Adrenal gland (tissue), 12 donors: ENCODE measurements around the gene AKR1C3. TPM values are rescaled to one million over a fixed set of nuclear protein-coding genes. Genes with fewer than 3 reads are reported as not detected.
"Not testable (repeated sequence)": the region's sequence is repeated elsewhere in the genome, so short reads cannot be mapped to it uniquely, and the experiment has no call there.

ENCODE experiments used
- DNase-seq, 7 donors: peaks; one replicate each; pipeline ENCODE4 v3.0.0-alpha.2; 2019 to 2020
- H3K27ac ChIP-seq, 5 donors: fragments of 200-600 bp; sonication (generic) in 4 of 5; 1 replicate in 3 of 5; 2 replicates in 2 of 5; pipeline versions ENCODE4 v1.5.1 to v1.8.0; 2016 to 2020; ENCODE audit warnings: mild to moderate bottlenecking in 1 of 5
- H3K27me3 ChIP-seq: fragments of 200-600 bp; 2 replicates; pipeline ENCODE4 v1.8.0; 2021
- H3K36me3 ChIP-seq, 2 donors: fragments of 200-600 bp; replicated peaks in 1 of 2; 1 replicate in 1 of 2; 2 replicates in 1 of 2; pipeline versions ENCODE4 v1.5.1 to v1.8.0; 2018 to 2022
- H3K4me1 ChIP-seq, 2 donors: fragments of 200-600 bp; replicated peaks in 1 of 2; 1 replicate in 1 of 2; 2 replicates in 1 of 2; pipeline versions ENCODE4 v1.5.1 to v1.8.0; 2018 to 2021
- H3K4me3 ChIP-seq, 4 donors: fragments of 200-600 bp; sonication (generic) in 3 of 4; one replicate each; pipeline ENCODE4 v1.5.1; 2016 to 2018
- H3K9me3 ChIP-seq, 3 donors: fragments of 200-600 bp; sonication (generic) in 1 of 3; replicated peaks in 1 of 3; 1 replicate in 2 of 3; 2 replicates in 1 of 3; pipeline versions ENCODE4 v1.5.1 to v1.8.0; 2016 to 2021
- CTCF ChIP-seq, 6 experiments: fragments of 450-650 bp in 4 of 6; fragments of 200-600 bp in 2 of 6; sonication (generic) in 1 of 6; IDR thresholded peaks; 1 replicate in 5 of 6; 2 replicates in 1 of 6; pipeline versions ENCODE4 v1.5.1 to v1.8.0; 2016 to 2021; ENCODE audit warnings: antibody characterized with exemption in 6 of 6, mild to moderate bottlenecking in 2 of 6, moderate library complexity in 1 of 6
- POLR2A ChIP-seq, 2 donors: fragments of 450-650 bp; IDR thresholded peaks; one replicate each; pipeline ENCODE4 v1.6.1; 2017; ENCODE audit warnings: antibody characterized with exemption in 2 of 2, mild to moderate bottlenecking in 2 of 2, moderate library complexity in 1 of 2
- WGBS, 4 donors: extraction: QIAGEN DNeasy Blood & Tissue Kit in 2 of 4; methylation state at CpG; one replicate each; pipeline versions ENCODE4 v1.1.5 to v1.1.7; 2013 to 2017; 5-methylcytosine and 5-hydroxymethylcytosine counted together
- intact Hi-C, 2 donors: fragments of 100-400 bp; cut with DNase I; formaldehyde crosslinking; loops; one replicate each; pipeline versions ENCODE4 v1.14.1 to v1.15.0; 2022 to 2023
- polyA plus RNA-seq, 3 donors: library from polyadenylated mRNA; stranded (reverse); fragments of 200-250 nt in 2 of 3; fragments of 350-450 nt in 1 of 3; fragmentation: Illumina TruSeq in 1 of 3; extraction: RNeasy Lipid Tissue Mini Kit (QIAGEN cat#74804) in 1 of 3; gene quantifications; one replicate each; pipeline ENCODE4 v1.2.3, GENCODE V29; 2013 to 2014
- total RNA-seq, 9 donors: library from RNA; depleted of rRNA in 4 of 9; stranded (reverse); fragments of >200 nt in 4 of 9; fragments of 120-200 nt in 1 of 9; fragmentation: NEBNext Ultra II Directional in 1 of 9; extraction: Animal tissue kit (Norgen Biotek cat#: 25700) in 1 of 9; gene quantifications; one replicate each; pipeline versions ENCODE4 v1.1.0 to v1.2.4, GENCODE V29; 2013 to 2023
- donor health status: healthy with polysubstance abuse.
- donor health status: Bipolar disorder and iron deficiency.
- donor health status: DM: yes; HTN: yes; CAD: no.
- donor health status: DM: no; HTN: no; CAD: no.
- donor health status: DM: no; HTN: no; CAD: no.
- donor health status: DM: yes; HTN: yes; CAD: no.

Gene AKR1C3
- total and polyA plus RNA-seq, 12 donors = 0.67 to 74.8 (median 45.2) TPM

GRCh38 chr10:5107860-5108526 lies 13.8 kb downstream of the AKR1C3 start:
- no peak for DNase-seq
- Histone ChIP-seq H3K36me3 (peaks cover 0 to 24% of the 10 kb centered on the region in 2 donors), H3K4me3 (no peak overlapping the region), H3K27me3 (no peaks in the 10 kb centered on the region), H3K4me1 (no peaks in the 10 kb centered on the region), H3K9me3 (no peaks in the 10 kb centered on the region), H3K27ac (no peak overlapping the region)
- TF ChIP-seq CTCF (IDR thresholded peaks at IDR 0.05) (no peak), POLR2A (IDR thresholded peaks at IDR 0.05) (no peak)
- WGBS, 4 donors = 51 to 68% (median 60%) methylated on average over 7 to 8 of the region's 8 CpGs
- intact Hi-C loops = loop anchor here in 1 of 2 donors (10.0 kb wide), 1 partner anchor 263 kb away; no protein-coding TSS in a partner anchor

GRCh38 chr10:5108658-5109416 lies 14.6 kb downstream of the AKR1C3 start:
- no peak for TF ChIP-seq POLR2A (IDR thresholded peaks at IDR 0.05)
- TF ChIP-seq CTCF (IDR thresholded peaks at IDR 0.05) = no peak
- Histone ChIP-seq H3K4me3 (no peak overlapping the region), H3K27ac (no peak overlapping the region), H3K27me3 (no peaks in the 10 kb centered on the region), H3K4me1 (no peaks in the 10 kb centered on the region), H3K9me3 (no peaks in the 10 kb centered on the region), H3K36me3 (peaks cover 0 to 17% of the 10 kb centered on the region in 2 donors)
- WGBS, 4 donors = 31 to 43% (median 41%) methylated on average over 3 of the region's 3 CpGs
- DNase-seq = no peak
- intact Hi-C loops = loop anchor here in 1 of 2 donors (10.0 kb wide), 1 partner anchor 264 kb away; no protein-coding TSS in a partner anchor

- peaks cover 0 to 17% of the 10 kb centered on the region in 2 donors for H3K36me3 ChIP-seq
- DNase-seq, H3K27ac ChIP-seq, H3K9me3 ChIP-seq, H3K27me3 ChIP-seq, H3K4me3 ChIP-seq, H3K4me1 ChIP-seq: not testable (repeated sequence)
- intact Hi-C loops = loop anchor here in 1 of 2 donors (10.0 kb wide), 1 partner anchor 265 kb away; no protein-coding TSS in a partner anchor
- 91 to 94% (median 93%) methylated on average over 5 to 10 of the region's 12 CpGs for WGBS, 4 donors
These were observed 15.6 kb downstream of the AKR1C3 start for GRCh38 chr10:5109861-5110260.

GRCh38 chr10:5116621-5117020 lies 22.4 kb downstream of the AKR1C3 start:
- H3K9me3 ChIP-seq = no peaks in the 10 kb centered on the region
- H3K36me3 ChIP-seq = no peaks in the 10 kb centered on the region
- DNase-seq = no peak
- no peak overlapping the region for H3K27ac ChIP-seq
- intact Hi-C loops = no loop called here
- 68 to 78% (median 72%) methylated on average over 5 of the region's 5 CpGs for WGBS, 4 donors
- TF ChIP-seq CTCF (IDR thresholded peaks at IDR 0.05) = no peak
- no peak for TF ChIP-seq POLR2A (IDR thresholded peaks at IDR 0.05)
- no peaks in the 10 kb centered on the region for H3K4me1 ChIP-seq
- H3K4me3 ChIP-seq = no peak overlapping the region
- no peaks in the 10 kb centered on the region for H3K27me3 ChIP-seq
